HG03457 (cell line): Measurements from ENCODE around the gene KLHL2.
"Not testable (repeated sequence)": the region's sequence is repeated elsewhere in the genome, so short reads cannot be mapped to it uniquely, and the experiment has no call there.

Experiments
- ATAC-seq: cut with Tn5 transposase; IDR thresholded peaks from one replicate; pipeline ENCODE4 v1.9.1; 2021; ENCODE audit warnings: moderate number of reproducible peaks; ENCODE audit not compliant: unreplicated experiment

KLHL2 gene

DNA sequence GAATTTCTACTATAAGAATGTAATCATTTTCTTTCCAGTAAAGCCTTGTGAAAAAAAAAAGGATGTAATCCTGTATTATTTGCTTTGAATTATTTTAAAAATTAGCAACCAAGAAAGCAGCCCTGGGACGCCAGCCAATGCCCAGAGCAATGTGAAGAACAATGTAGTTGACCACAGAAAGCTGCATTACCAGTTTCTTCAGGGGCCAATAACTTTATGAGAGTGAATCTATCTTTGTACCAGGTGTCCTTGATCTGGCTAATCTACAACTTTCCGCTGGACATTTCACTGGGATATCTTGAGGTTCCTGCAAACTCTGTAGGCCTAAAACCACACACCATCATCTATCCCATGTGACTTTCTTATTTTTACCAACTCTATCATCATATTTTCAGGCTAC, 7.6 kb upstream of the KLHL2 start:
- ATAC-seq, result no peak

DNA sequence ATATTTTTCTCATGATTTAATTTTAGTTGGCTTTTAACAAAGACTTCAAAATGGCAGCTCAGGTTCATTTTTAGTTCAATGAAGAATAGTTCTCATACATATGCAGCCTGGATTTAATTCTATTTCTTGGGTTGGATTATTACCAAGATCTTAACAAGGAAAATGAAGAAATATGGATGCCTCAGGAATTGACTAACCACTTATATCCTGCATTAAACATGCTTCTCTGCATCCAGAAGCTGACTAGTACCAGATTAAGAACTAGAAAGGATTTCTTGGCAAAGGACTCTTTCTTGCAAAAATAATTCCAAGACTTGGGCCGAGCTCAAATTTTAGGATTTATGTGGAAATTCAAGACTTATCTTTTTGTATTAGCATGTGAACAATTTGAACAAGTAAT, 5.6 kb upstream of the KLHL2 start:
- no peak for ATAC-seq

- no peak for ATAC-seq
Observed at GRCh38 chr4:165203541-165204461, 3.6 kb upstream of the KLHL2 start.

DNA sequence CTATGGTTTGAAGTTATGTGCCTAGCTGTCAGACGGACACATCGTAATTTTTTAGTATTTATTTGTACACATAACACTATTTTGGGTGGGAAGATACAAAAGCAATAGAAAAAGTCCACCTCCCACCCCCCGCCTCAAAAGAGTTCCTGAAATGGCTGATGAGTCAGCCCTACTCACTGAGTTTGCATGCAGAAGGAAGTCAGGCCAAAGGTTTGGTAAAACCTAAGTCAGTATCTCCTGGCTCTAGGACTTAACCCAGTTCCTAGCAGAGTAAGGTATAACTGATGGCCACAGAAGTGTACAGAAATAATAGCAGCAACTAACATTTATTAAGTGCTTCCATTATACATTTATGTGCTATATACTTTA, 2.9 kb upstream of the KLHL2 start:
- no peak for ATAC-seq

DNA sequence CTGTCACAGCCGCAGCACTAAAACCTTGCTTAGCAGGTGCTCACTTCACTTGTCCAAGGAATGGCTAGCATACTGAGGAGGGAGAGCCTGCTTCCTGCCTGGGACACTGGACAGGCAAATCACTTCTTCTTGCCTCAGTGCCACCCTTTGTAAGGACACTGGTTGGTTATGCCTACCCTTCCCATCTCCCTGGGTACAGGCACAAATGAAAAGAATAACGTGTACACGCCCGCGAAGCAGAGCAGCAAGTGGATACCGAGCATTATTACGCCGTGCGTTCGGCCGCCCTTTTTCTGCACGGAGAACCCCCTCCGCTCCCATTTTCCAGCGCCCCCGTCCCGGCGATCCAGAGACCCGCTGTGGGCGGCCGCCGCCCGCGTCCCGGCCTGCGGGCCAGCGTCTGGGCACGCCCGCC, 338 bp upstream of the KLHL2 start:
- peak; percentile 20 for ATAC-seq

- ATAC-seq, result no peak
Observed at GRCh38 chr4:165208221-165208652, 876 bp downstream of the KLHL2 start.

DNA sequence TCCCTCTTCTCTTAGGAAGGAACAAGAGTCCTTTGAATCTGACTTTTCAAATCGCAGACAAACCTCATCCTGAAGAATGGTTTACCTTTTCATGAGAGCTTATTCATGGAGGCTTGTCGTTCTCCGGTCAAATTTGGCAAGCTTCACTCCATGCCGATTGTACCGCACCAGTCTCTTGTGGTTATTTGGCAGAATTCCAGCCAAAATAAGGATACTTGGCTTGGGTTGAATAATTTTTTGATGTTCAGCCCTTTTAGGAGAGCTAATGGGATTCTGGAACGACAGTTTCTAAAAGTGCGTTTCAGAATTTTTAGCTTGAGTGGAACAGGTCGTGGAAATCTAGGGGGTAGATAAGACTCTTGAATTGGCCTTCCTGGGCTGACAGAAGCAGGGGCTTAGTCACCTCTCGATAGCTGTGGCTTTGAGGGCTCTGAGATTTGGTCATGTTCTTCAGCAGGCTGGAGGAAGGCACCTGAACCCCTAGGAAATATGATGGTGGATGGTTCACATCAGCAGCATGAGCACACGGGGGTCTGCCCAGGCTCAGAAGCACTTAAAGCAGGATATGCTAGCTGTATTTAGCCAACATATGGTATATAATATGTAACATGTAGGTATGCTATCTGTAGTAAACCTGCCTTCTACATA, 1.5 kb downstream of the KLHL2 start:
- no peak for ATAC-seq

- no peak for ATAC-seq
Observed at GRCh38 chr4:165209796-165210195, 2.4 kb downstream of the KLHL2 start.

GRCh38 chr4:165210566-165210965, 3.2 kb downstream of the KLHL2 start:
- no peak for ATAC-seq

DNA sequence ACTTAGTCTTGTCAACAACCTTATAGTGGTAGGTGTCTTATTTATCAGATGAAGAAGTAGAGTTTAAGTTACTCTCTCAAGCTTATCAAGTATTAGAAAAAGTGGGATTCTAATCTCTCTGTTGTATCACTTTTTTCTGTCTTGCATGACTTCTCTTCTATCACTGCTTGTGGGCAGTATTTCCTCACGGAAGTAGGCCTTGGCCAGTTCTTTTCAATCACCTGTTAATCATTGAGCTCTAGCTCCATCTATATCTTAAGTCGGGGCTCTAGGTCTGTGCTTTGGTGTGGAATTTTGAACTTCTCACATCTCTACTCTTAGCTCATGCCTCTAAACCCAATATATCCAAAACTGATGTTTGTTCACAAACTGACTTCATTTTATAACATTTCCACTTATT, 5.3 kb downstream of the KLHL2 start:
- ATAC-seq, result not testable (repeated sequence)

DNA sequence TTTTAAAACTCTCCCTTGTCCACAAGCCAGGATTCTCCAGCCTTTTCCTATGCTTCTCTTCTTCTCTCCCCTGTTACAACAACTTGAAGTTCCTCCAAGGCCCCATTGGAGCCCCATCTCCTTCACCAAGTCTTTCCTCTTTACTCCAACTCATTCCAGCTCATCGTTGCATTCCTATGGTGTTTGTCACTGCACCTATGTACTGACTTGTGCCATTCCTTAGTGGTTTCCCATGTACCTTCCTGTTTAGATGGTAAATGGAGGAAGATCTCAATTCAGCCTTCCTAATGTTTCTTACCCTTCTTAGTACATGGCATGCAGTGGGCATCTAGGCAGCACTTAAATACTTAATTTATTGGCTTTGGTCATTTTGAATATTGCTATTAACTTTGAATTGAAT, 6.0 kb downstream of the KLHL2 start:
- ATAC-seq, result not testable (repeated sequence)

- not testable (repeated sequence) for ATAC-seq
Observed at GRCh38 chr4:165213991-165214709, 6.8 kb downstream of the KLHL2 start.

DNA sequence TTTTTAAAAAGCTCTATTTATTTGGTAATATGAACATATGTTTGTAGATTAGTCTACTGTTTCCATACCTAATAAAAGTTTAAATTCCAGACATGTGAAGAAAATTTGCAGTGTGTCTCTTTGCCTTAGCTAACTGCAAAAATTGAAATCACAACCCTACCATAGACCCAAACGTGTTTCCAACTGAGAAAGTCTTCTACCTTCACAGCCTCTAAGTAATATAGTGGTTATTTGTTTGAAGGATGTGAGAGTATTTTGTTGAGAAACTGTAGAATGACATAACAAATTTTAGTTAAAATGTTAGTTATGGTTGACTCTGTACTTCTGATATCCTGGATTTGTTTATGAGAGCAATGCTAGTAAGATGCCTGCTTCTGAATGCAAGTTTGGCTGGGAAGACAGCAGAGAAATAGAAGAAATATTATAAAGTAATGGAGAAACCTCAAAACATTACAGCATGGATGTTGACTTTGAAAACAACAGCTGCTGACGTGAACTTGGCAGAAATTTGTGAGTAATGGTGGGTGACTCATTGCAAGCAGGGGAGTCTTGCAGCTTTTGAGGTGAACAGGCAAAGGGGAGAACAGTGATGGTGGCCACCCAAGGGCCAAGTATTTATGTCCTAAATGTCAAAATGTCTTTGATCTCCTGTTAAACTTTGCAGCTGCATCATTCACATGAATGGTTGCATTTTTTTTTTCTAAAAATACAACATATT, 7.8 kb downstream of the KLHL2 start:
- peak; percentile 49 for ATAC-seq

DNA sequence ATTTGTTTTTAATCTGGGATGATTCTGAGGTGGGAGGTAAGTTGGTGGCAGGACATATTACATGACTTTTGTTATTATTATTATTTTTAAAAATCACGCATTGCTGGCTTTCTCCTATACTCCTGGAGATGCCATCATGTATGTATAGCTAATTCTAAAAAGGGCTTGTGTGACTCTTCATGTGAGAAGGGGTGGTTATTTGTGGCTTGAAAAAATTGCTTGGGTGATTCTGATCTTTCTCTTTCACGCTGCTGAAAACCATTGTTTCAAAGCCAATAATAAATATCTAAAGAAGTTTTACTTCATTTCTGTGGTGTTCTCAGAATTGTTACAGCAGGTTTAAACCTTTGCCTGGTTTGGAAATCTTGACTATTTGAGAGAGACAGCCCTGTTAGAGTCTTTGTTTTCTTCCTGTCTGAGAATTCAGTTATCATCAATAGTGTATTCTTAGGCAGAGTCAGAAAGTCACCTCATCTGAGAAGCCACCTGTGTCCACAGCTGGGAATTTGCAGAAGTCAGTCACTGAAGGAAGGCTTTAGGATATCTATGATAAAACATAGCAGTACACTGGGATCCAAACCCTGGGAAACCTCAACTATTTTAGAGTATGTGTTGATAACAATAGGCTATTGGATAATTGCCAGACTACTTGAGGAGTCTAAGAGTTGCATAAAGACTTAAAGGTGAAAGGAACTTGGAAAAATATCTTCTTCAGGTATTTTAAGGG, 8.6 kb downstream of the KLHL2 start:
- peak; percentile 52 for ATAC-seq

GRCh38 chr4:165217325-165217724, 10.0 kb downstream of the KLHL2 start:
- no peak for ATAC-seq

DNA sequence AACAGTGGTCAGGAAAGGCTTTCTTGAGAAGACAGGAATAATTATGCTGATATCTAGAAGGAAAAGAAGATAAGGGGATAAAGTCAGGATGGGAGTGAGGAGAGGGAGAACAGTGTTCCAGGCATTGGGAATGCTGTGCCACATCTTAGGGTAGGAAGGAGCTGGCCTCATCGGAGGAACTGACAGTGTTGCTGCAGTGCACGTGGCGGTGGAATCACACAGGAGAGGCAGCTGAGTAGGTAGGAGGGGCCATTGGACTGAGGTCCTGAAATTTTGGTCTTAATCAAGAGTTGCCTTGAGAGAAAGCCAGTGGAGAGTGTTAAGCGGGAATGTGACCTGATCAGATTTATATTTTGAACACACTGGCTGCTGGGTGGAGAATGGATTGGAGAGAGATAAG, 13.9 kb downstream of the KLHL2 start:
- not testable (repeated sequence) for ATAC-seq

GRCh38 chr4:165221993-165222650, 14.8 kb downstream of the KLHL2 start:
- not testable (repeated sequence) for ATAC-seq

- no peak for ATAC-seq
Observed at GRCh38 chr4:165222651-165222994, 15.3 kb downstream of the KLHL2 start.

GRCh38 chr4:165227401-165227800, 20.0 kb downstream of the KLHL2 start:
- ATAC-seq, result not testable (repeated sequence)
